Karpas-422 (cell line): Measurements from ENCODE around the gene GCSAM. TPM values are rescaled to one million over a fixed set of nuclear protein-coding genes. Genes with fewer than 3 reads are reported as not detected.

Experiments
- DNase-seq: peaks from one replicate; pipeline ENCODE4 v3.0.0-alpha.2; 2015
- H2AFZ ChIP-seq: fragments of 200-600 bp; sonication (generic); 2 replicates; pipeline ENCODE4 v1.6.1; 2014; ENCODE audit warnings: antibody characterized with exemption, low read length, mixed read lengths
- H3K27ac ChIP-seq: fragments of 200-600 bp; sonication (generic); 2 replicates; pipeline ENCODE4 v1.5.1; 2014; ENCODE audit warnings: mild to moderate bottlenecking, low read length, moderate library complexity
- H3K27me3 ChIP-seq: fragments of 200-600 bp; sonication (generic); 2 replicates; pipeline ENCODE4 v1.6.1; 2014; ENCODE audit warnings: low read length, mixed read lengths
- H3K36me3 ChIP-seq: fragments of 200-600 bp; sonication (generic); 2 replicates; pipeline ENCODE4 v1.6.1; 2014; ENCODE audit warnings: low read length, mixed read lengths; ENCODE audit not compliant: insufficient read depth
- H3K4me1 ChIP-seq: fragments of 200-600 bp; sonication (generic); 2 replicates; pipeline ENCODE4 v1.6.1; 2014; ENCODE audit warnings: mild to moderate bottlenecking, low read length, mixed read lengths
- H3K4me2 ChIP-seq: fragments of 200-600 bp; sonication (generic); 2 replicates; pipeline ENCODE4 v1.6.1; 2014; ENCODE audit warnings: low read length, low read depth, mild to moderate bottlenecking; ENCODE audit not compliant: poor library complexity, severe bottlenecking
- H3K4me3 ChIP-seq: fragments of 200-600 bp; sonication (generic); 2 replicates; pipeline ENCODE4 v1.5.1; 2014; ENCODE audit warnings: mild to moderate bottlenecking, antibody characterized with exemption, low read length, mixed read lengths
- H3K79me2 ChIP-seq: fragments of 200-600 bp; sonication (generic); 2 replicates; pipeline ENCODE4 v1.6.1; 2014; ENCODE audit warnings: mild to moderate bottlenecking, low read length, mixed read lengths
- H3K9ac ChIP-seq: fragments of 200-600 bp; sonication (generic); 2 replicates; pipeline ENCODE4 v1.6.0; 2014; ENCODE audit warnings: low read length
- H3K9me2 ChIP-seq: fragments of 200-600 bp; sonication (generic), shearing (Covaris generic); replicated peaks from 2 replicates; pipeline ENCODE4 v1.6.0; 2014; ENCODE audit warnings: mild to moderate bottlenecking, low read length, moderate library complexity; ENCODE audit not compliant: insufficient read depth
- H3K9me3 ChIP-seq: fragments of 300-700, 200-600 bp; sonication (generic); 2 replicates; pipeline ENCODE4 v1.6.1; 2014; ENCODE audit warnings: low read length, mixed read lengths
- H4K20me1 ChIP-seq: fragments of 200-600 bp; sonication (generic); 2 replicates; pipeline ENCODE4 v1.6.1; 2014; ENCODE audit warnings: mild to moderate bottlenecking, antibody characterized with exemption, low read length, low read depth; ENCODE audit not compliant: insufficient read depth
- total RNA-seq: library from RNA; depleted of rRNA; stranded (reverse); fragments of >200 nt; shearing (Covaris generic); gene quantifications from 2 replicates; pipeline ENCODE4 v1.2.3, GENCODE V29; 2014; ENCODE audit warnings: low replicate concordance

Gene GCSAM
- total RNA-seq, 1 experiment from 2014 or later, result 130 TPM

- no peak overlapping the region for H2AFZ ChIP-seq
- H3K9me3 ChIP-seq, result no peaks in the 10 kb centered on the region
- H3K4me1 ChIP-seq, result peaks cover 87% of the 10 kb centered on the region
- peak overlapping the region; percentile 91 for H3K4me2 ChIP-seq
- H3K4me3 ChIP-seq, result peak overlapping the region; percentile 80; the same call in 1 of the 2 replicates
- no peaks in the 10 kb centered on the region for H3K27me3 ChIP-seq
- peak overlapping the region; percentile 92 for H3K9ac ChIP-seq
- H3K27ac ChIP-seq, result peak overlapping the region; percentile 99
- no peaks in the 10 kb centered on the region for H3K36me3 ChIP-seq
- H3K9me2 ChIP-seq, result no peaks in the 10 kb centered on the region
- no peak for DNase-seq
- peaks cover 19% of the 10 kb centered on the region for H3K79me2 ChIP-seq
- H4K20me1 ChIP-seq, result no peaks in the 10 kb centered on the region
Observed at GRCh38 chr3:112134335-112135124, 1.5 kb upstream of the GCSAM start.

DNA sequence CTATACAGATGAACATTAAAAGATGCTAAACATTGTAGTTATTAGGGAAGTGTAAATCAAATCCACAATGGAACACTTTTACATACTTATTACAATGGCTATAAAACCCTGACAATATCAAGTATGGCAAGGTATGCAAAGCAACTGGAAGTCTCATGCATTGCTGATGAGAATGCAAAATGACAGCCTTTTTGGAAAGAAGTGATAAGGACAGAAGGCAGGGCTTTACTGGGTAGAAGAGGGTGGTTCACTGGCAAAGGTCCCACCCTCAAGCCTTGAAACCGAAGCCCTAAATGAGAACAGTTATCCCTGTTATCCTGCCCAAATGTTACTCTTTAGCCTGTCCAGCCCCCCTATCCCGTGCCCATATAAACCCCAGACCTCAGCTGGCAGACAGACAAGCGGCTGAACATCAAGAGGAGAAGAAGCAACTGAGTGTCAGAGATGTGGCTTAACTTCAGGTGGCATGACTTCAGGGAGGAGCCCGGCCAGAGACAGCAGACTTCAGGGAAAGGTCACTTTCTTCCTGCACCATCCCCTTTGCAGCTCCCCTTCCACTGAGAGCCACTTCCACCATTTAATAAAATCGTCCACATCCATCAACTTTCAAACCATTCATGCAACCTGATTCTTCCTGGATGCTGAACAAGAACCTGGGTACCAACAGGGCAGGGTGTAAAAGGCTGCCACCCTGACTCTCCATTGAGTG lies 732 bp upstream of the GCSAM start:
- DNase-seq, result peak; percentile 76
- Histone ChIP-seq H3K9ac (peak overlapping the region; percentile 92), H3K9me3 (no peaks in the 10 kb centered on the region), H3K36me3 (no peaks in the 10 kb centered on the region), H2AFZ (no peak overlapping the region), H3K79me2 (peaks cover 19% of the 10 kb centered on the region), H3K4me3 (peak overlapping the region; percentile 80), H3K27me3 (no peaks in the 10 kb centered on the region), H3K4me2 (peak overlapping the region; percentile 91), H3K27ac (peak overlapping the region; percentile 99), H3K9me2 (no peaks in the 10 kb centered on the region), H3K4me1 (peaks cover 95% of the 10 kb centered on the region), H4K20me1 (no peaks in the 10 kb centered on the region)

DNA sequence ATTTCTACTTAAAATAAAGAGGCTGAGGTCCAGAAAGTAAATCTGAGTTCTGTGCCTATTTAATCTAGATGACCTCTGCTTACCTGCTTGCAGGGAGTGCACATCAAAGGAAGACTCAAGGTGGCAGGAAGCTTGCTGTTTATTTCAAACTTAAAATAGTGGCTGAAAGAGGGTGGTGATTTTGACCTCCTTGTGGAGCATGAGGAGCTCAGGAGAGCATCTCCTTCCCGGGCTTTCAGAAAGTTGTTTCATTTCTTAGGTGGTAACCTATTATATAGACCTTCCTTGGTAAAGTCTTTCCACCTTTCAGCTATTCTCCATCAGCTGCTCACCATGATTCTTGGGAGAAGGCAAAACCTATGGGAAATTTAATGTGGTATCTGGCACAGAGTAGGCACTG lies 494 bp downstream of the GCSAM start:
- H3K27ac ChIP-seq, result peak overlapping the region; percentile 99
- H3K36me3 ChIP-seq, result peaks cover 7% of the 10 kb centered on the region; the same call in 1 of the 2 replicates
- peaks cover 28% of the 10 kb centered on the region for H3K79me2 ChIP-seq
- H4K20me1 ChIP-seq, result no peaks in the 10 kb centered on the region
- peak overlapping the region; percentile 80 for H3K4me3 ChIP-seq
- no peaks in the 10 kb centered on the region for H3K9me2 ChIP-seq
- H3K27me3 ChIP-seq, result no peaks in the 10 kb centered on the region
- peak overlapping the region; percentile 91 for H3K4me2 ChIP-seq
- no peak overlapping the region for H2AFZ ChIP-seq
- DNase-seq, result peak; percentile 67
- no peaks in the 10 kb centered on the region for H3K9me3 ChIP-seq
- H3K4me1 ChIP-seq, result peaks cover 95% of the 10 kb centered on the region
- H3K9ac ChIP-seq, result peak overlapping the region; percentile 92

DNA sequence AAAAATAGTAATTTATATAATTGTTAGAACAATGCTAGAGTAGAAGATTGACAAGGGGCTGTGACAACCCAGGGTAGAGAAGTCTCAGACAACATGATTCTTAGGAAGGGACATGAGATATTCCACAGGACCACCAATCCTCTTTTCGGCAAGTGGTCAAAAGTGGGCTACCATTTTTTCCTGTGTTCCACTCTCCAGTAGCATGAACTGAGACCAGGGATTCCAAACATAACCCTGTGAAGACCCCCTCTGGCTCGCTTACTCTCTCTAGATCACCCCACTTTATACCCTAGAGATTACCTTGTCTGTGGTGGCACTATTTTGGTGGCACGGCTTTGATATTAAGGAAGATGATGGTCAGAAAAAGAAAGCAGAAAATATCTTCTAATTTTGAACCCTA lies 960 bp downstream of the GCSAM start:
- Histone ChIP-seq H3K4me1 (peaks cover 95% of the 10 kb centered on the region), H4K20me1 (no peaks in the 10 kb centered on the region), H3K4me2 (peak overlapping the region; percentile 91), H3K36me3 (peaks cover 7% of the 10 kb centered on the region; the same call in 1 of the 2 replicates), H3K9me2 (no peaks in the 10 kb centered on the region), H3K27ac (peak overlapping the region; percentile 99), H3K4me3 (peak overlapping the region; percentile 80), H3K27me3 (no peaks in the 10 kb centered on the region), H3K9me3 (no peaks in the 10 kb centered on the region), H3K9ac (peak overlapping the region; percentile 92), H3K79me2 (peaks cover 30% of the 10 kb centered on the region), H2AFZ (no peak overlapping the region)
- peak; percentile 59 for DNase-seq

- H3K9ac ChIP-seq, result peak overlapping the region; percentile 92
- H3K4me1 ChIP-seq, result peaks cover 95% of the 10 kb centered on the region
- H3K4me2 ChIP-seq, result peak overlapping the region; percentile 91
- H3K36me3 ChIP-seq, result peaks cover 12% of the 10 kb centered on the region; the same call in 1 of the 2 replicates
- H3K4me3 ChIP-seq, result peak overlapping the region; percentile 80
- H3K79me2 ChIP-seq, result peaks cover 32% of the 10 kb centered on the region
- no peaks in the 10 kb centered on the region for H4K20me1 ChIP-seq
- no peak overlapping the region for H2AFZ ChIP-seq
- peak overlapping the region; percentile 99 for H3K27ac ChIP-seq
- no peaks in the 10 kb centered on the region for H3K27me3 ChIP-seq
- H3K9me2 ChIP-seq, result no peaks in the 10 kb centered on the region
- DNase-seq, result peak; percentile 61
- H3K9me3 ChIP-seq, result no peaks in the 10 kb centered on the region
Observed at GRCh38 chr3:112131111-112131510, 1.9 kb downstream of the GCSAM start.

- peak overlapping the region; percentile 92 for H3K9ac ChIP-seq
- H3K27ac ChIP-seq, result peak overlapping the region; percentile 99
- DNase-seq, result peak; percentile 68
- H3K27me3 ChIP-seq, result no peaks in the 10 kb centered on the region
- H3K4me1 ChIP-seq, result peaks cover 95% of the 10 kb centered on the region
- H3K9me3 ChIP-seq, result no peaks in the 10 kb centered on the region
- peak overlapping the region; percentile 91 for H3K4me2 ChIP-seq
- no peaks in the 10 kb centered on the region for H3K9me2 ChIP-seq
- H2AFZ ChIP-seq, result no peak overlapping the region
- H4K20me1 ChIP-seq, result no peaks in the 10 kb centered on the region
- H3K79me2 ChIP-seq, result peaks cover 33% of the 10 kb centered on the region
- H3K36me3 ChIP-seq, result peaks cover 16% of the 10 kb centered on the region
- peak overlapping the region; percentile 80 for H3K4me3 ChIP-seq
Observed at GRCh38 chr3:112130638-112130993, 2.4 kb downstream of the GCSAM start.

GRCh38 chr3:112129925-112130637 lies 3.0 kb downstream of the GCSAM start:
- Histone ChIP-seq H3K4me2 (peak overlapping the region; percentile 91), H2AFZ (no peak overlapping the region), H3K9me3 (no peaks in the 10 kb centered on the region), H3K9me2 (no peaks in the 10 kb centered on the region), H3K4me3 (peak overlapping the region; percentile 80), H3K9ac (peak overlapping the region; percentile 92), H3K36me3 (peaks cover 21% of the 10 kb centered on the region), H3K27ac (peak overlapping the region; percentile 99), H3K79me2 (peaks cover 36% of the 10 kb centered on the region), H3K27me3 (no peaks in the 10 kb centered on the region), H3K4me1 (peaks cover 95% of the 10 kb centered on the region), H4K20me1 (no peaks in the 10 kb centered on the region)
- peak; percentile 69 for DNase-seq
